Stimulated activated CD4-positive, alpha-beta T cell treated with anti-CD3 and anti-CD28 coated beads, TNF-alpha, amount 100 ng/mL, for 48 hours (primary cell): Measurements from ENCODE around the gene RHPN2.
"Not testable (repeated sequence)": the region's sequence is repeated elsewhere in the genome, so short reads cannot be mapped to it uniquely, and the experiment has no call there.

ENCODE experiments used
- DNase-seq, 3 donors: peaks; one replicate each; pipeline ENCODE4 v3.0.0-alpha.2; 2020; ENCODE audit warnings: low read depth in 3 of 3

Gene RHPN2

GRCh38 chr19:33029746-33030303 lies 34.9 kb downstream of the RHPN2 start:
- no peak for DNase-seq

- not testable (repeated sequence) for DNase-seq
Measured at GRCh38 chr19:33026602-33027001, 38.1 kb downstream of the RHPN2 start.

- DNase-seq = not testable (repeated sequence)
Measured at GRCh38 chr19:33025468-33026238, 39.0 kb downstream of the RHPN2 start.

GRCh38 chr19:33024398-33024797 lies 40.3 kb downstream of the RHPN2 start:
- DNase-seq = no peak

GRCh38 chr19:33022472-33023116 lies 42.1 kb downstream of the RHPN2 start:
- no peak for DNase-seq

- DNase-seq = not testable (repeated sequence)
Measured at GRCh38 chr19:33010891-33011290, 53.8 kb downstream of the RHPN2 start.

- no peak for DNase-seq
Measured at GRCh38 chr19:33008738-33009137, 56.0 kb downstream of the RHPN2 start.

GRCh38 chr19:33005440-33005839 lies 59.2 kb downstream of the RHPN2 start:
- no peak for DNase-seq

- DNase-seq = not testable (repeated sequence)
Measured at GRCh38 chr19:33003424-33004024, 61.2 kb downstream of the RHPN2 start.

GRCh38 chr19:33002126-33002865 lies 62.4 kb downstream of the RHPN2 start:
- not testable (repeated sequence) for DNase-seq

GRCh38 chr19:33000910-33001309 lies 63.8 kb downstream of the RHPN2 start:
- no peak for DNase-seq

GRCh38 chr19:33000510-33000909 lies 64.2 kb downstream of the RHPN2 start:
- DNase-seq = no peak

- DNase-seq = no peak
Measured at GRCh38 chr19:32998722-32999121, 66.0 kb downstream of the RHPN2 start.

- DNase-seq = no peak
Measured at GRCh38 chr19:32997716-32998355, 66.9 kb downstream of the RHPN2 start.

GRCh38 chr19:32997061-32997464 lies 67.6 kb downstream of the RHPN2 start:
- not testable (repeated sequence) for DNase-seq

GRCh38 chr19:32995966-32996365 lies 68.7 kb downstream of the RHPN2 start:
- DNase-seq = not testable (repeated sequence)

GRCh38 chr19:32988724-32989123 lies 76.0 kb downstream of the RHPN2 start:
- no peak for DNase-seq

- DNase-seq = not testable (repeated sequence)
Measured at GRCh38 chr19:32988254-32988653, 76.4 kb downstream of the RHPN2 start.

- not testable (repeated sequence) for DNase-seq
Measured at GRCh38 chr19:32982488-32982887, 82.2 kb downstream of the RHPN2 start.

- DNase-seq = not testable (repeated sequence)
Measured at GRCh38 chr19:32979807-32980206, 84.9 kb downstream of the RHPN2 start.

GRCh38 chr19:32977813-32978212 lies 86.9 kb downstream of the RHPN2 start:
- DNase-seq = not testable (repeated sequence)
